Thymus (tissue), 11 donors: Measurements from ENCODE around the gene PLPPR4. TPM values are rescaled to one million over a fixed set of nuclear protein-coding genes. Genes with fewer than 3 reads are reported as not detected.
"Not testable (repeated sequence)": the region's sequence is repeated elsewhere in the genome, so short reads cannot be mapped to it uniquely, and the experiment has no call there.

ENCODE experiments used
- DNase-seq, 9 donors: peaks; one replicate each; pipeline ENCODE4 v3.0.0-alpha.2; 2013; ENCODE audit warnings: low spot score in 9 of 9, low read depth in 6 of 9, missing footprints in 1 of 9
- H3K27ac ChIP-seq, 2 donors: one replicate each; pipeline ENCODE4 v1.5.1; 2013; ENCODE audit warnings: control low read depth in 1 of 2, low read depth in 1 of 2, low read length in 1 of 2, mild to moderate bottlenecking in 1 of 2, moderate library complexity in 1 of 2
- H3K27me3 ChIP-seq, 2 donors: one replicate each; pipeline ENCODE4 v1.5.1; 2013; ENCODE audit warnings: low read length in 1 of 2; ENCODE audit not compliant: control insufficient read depth in 2 of 2, insufficient read depth in 1 of 2
- H3K36me3 ChIP-seq, 2 donors: one replicate each; pipeline ENCODE4 v1.5.1; 2013; ENCODE audit warnings: low read length in 1 of 2, mild to moderate bottlenecking in 1 of 2, moderate library complexity in 1 of 2; ENCODE audit not compliant: control insufficient read depth in 2 of 2, insufficient read depth in 2 of 2
- H3K4me1 ChIP-seq, 2 donors: one replicate each; pipeline ENCODE4 v1.5.1; 2013; ENCODE audit warnings: low read length in 2 of 2; ENCODE audit not compliant: control insufficient read depth in 2 of 2, insufficient read depth in 2 of 2
- H3K4me3 ChIP-seq, 2 donors: one replicate each; pipeline ENCODE4 v1.5.1; 2013; ENCODE audit warnings: low read length in 2 of 2, control low read depth in 1 of 2, mild to moderate bottlenecking in 1 of 2
- H3K9me3 ChIP-seq, 2 donors: one replicate each; pipeline ENCODE4 v1.5.1; 2013; ENCODE audit warnings: low read length in 1 of 2, mild to moderate bottlenecking in 1 of 2; ENCODE audit not compliant: control insufficient read depth in 2 of 2, insufficient read depth in 1 of 2
- WGBS: extraction: QIAGEN DNeasy Blood & Tissue Kit; methylation state at CpG from one replicate; pipeline ENCODE4 v1.1.7; 2013; 5-methylcytosine and 5-hydroxymethylcytosine counted together
- polyA plus RNA-seq: library from polyadenylated mRNA; stranded (reverse); fragments of 200-250 nt; gene quantifications from one replicate; pipeline ENCODE4 v1.2.3, GENCODE V29; 2013
- total RNA-seq: library from RNA; stranded (reverse); fragments of 120-200 nt; gene quantifications from one replicate; pipeline ENCODE4 v1.2.4, GENCODE V29; 2013
- donor health status: healthy.

PLPPR4 gene
- total and polyA plus RNA-seq, 2 donors: 0.30 to 0.42 TPM

GRCh38 chr1:99282536-99282935 lies 18.2 kb downstream of the PLPPR4 start:
- WGBS: 42% methylated on average over 3 of the region's 3 CpGs
- no peaks in the 10 kb centered on the region for H3K4me1 ChIP-seq
- H3K4me3 ChIP-seq: no peak overlapping the region

GRCh38 chr1:99283521-99283920 lies 19.2 kb downstream of the PLPPR4 start:
- WGBS: 97% methylated on average over 18 of the region's 18 CpGs
- H3K4me1 ChIP-seq, H3K9me3 ChIP-seq, H3K27ac ChIP-seq, H3K36me3 ChIP-seq, DNase-seq, H3K4me3 ChIP-seq, H3K27me3 ChIP-seq: not testable (repeated sequence)

More at GRCh38 chr1:99282536-99282935, 18.2 kb downstream of the PLPPR4 start:
- no peak overlapping the region for H3K27ac ChIP-seq
- no peaks in the 10 kb centered on the region for H3K9me3 ChIP-seq
- H3K36me3 ChIP-seq: no peaks in the 10 kb centered on the region
- DNase-seq: no peak
- H3K27me3 ChIP-seq: no peaks in the 10 kb centered on the region

- WGBS: 83% methylated on average over 6 of the region's 6 CpGs
- H3K36me3 ChIP-seq: no peaks in the 10 kb centered on the region
Observed at GRCh38 chr1:99292886-99293285, 28.6 kb downstream of the PLPPR4 start.

GRCh38 chr1:99297923-99298322 lies 33.6 kb downstream of the PLPPR4 start:
- H3K9me3 ChIP-seq: no peaks in the 10 kb centered on the region

More at GRCh38 chr1:99292886-99293285, 28.6 kb downstream of the PLPPR4 start:
- Histone ChIP-seq H3K27me3 (no peaks in the 10 kb centered on the region), H3K4me1 (no peaks in the 10 kb centered on the region), H3K27ac (no peak overlapping the region), H3K4me3 (no peak overlapping the region), H3K9me3 (no peaks in the 10 kb centered on the region)
- no peak for DNase-seq

GRCh38 chr1:99304725-99305282 lies 40.5 kb downstream of the PLPPR4 start:
- Histone ChIP-seq H3K4me1 (no peaks in the 10 kb centered on the region), H3K9me3 (no peaks in the 10 kb centered on the region), H3K36me3 (no peaks in the 10 kb centered on the region), H3K27ac (no peak overlapping the region), H3K27me3 (no peaks in the 10 kb centered on the region), H3K4me3 (no peak overlapping the region)
- DNase-seq: no peak
- WGBS: 98% methylated on average over 5 of the region's 5 CpGs

More at GRCh38 chr1:99297923-99298322, 33.6 kb downstream of the PLPPR4 start:
- Histone ChIP-seq H3K4me1 (no peaks in the 10 kb centered on the region), H3K36me3 (no peaks in the 10 kb centered on the region), H3K27ac (no peak overlapping the region), H3K27me3 (no peaks in the 10 kb centered on the region), H3K4me3 (no peak overlapping the region)
- DNase-seq: no peak
- WGBS: 98% methylated on average over 2 of the region's 2 CpGs

- Histone ChIP-seq H3K4me3 (no peak overlapping the region), H3K27ac (no peak overlapping the region), H3K9me3 (no peaks in the 10 kb centered on the region), H3K4me1 (no peaks in the 10 kb centered on the region), H3K27me3 (no peaks in the 10 kb centered on the region), H3K36me3 (no peaks in the 10 kb centered on the region)
- 92% methylated on average over 7 of the region's 7 CpGs for WGBS
- DNase-seq: no peak
Observed at GRCh38 chr1:99305626-99306025, 41.3 kb downstream of the PLPPR4 start.

- Histone ChIP-seq H3K4me3 (no peak overlapping the region), H3K36me3 (no peaks in the 10 kb centered on the region), H3K9me3 (no peaks in the 10 kb centered on the region), H3K27ac (no peak overlapping the region), H3K27me3 (no peaks in the 10 kb centered on the region), H3K4me1 (no peaks in the 10 kb centered on the region)
- WGBS: 90% methylated on average over 7 of the region's 7 CpGs
- DNase-seq: no peak
Observed at GRCh38 chr1:99306056-99306455, 41.8 kb downstream of the PLPPR4 start.

GRCh38 chr1:99306644-99307043 lies 42.4 kb downstream of the PLPPR4 start:
- WGBS: 93% methylated on average over 15 of the region's 15 CpGs
- Histone ChIP-seq H3K4me3 (no peak overlapping the region), H3K36me3 (no peaks in the 10 kb centered on the region), H3K27ac (no peak overlapping the region), H3K27me3 (no peaks in the 10 kb centered on the region), H3K9me3 (no peaks in the 10 kb centered on the region), H3K4me1 (no peaks in the 10 kb centered on the region)
- no peak for DNase-seq

- 94% methylated on average over 1 of the region's 1 CpG for WGBS
- H3K4me1 ChIP-seq: no peaks in the 10 kb centered on the region
- no peaks in the 10 kb centered on the region for H3K9me3 ChIP-seq
- no peaks in the 10 kb centered on the region for H3K27me3 ChIP-seq
- no peak overlapping the region for H3K4me3 ChIP-seq
- H3K36me3 ChIP-seq: no peaks in the 10 kb centered on the region
- no peak for DNase-seq
- H3K27ac ChIP-seq: no peak overlapping the region
Observed at GRCh38 chr1:99315305-99315704, 51.0 kb downstream of the PLPPR4 start.
